HG03045 (cell line): ENCODE results near the gene ITGA1.

Experiments
- ATAC-seq: cut with Tn5 transposase; IDR thresholded peaks from one replicate; pipeline ENCODE4 v1.9.1; 2021; ENCODE audit warnings: mild to moderate bottlenecking, moderate library complexity; ENCODE audit not compliant: unreplicated experiment

The ITGA1 gene

DNA sequence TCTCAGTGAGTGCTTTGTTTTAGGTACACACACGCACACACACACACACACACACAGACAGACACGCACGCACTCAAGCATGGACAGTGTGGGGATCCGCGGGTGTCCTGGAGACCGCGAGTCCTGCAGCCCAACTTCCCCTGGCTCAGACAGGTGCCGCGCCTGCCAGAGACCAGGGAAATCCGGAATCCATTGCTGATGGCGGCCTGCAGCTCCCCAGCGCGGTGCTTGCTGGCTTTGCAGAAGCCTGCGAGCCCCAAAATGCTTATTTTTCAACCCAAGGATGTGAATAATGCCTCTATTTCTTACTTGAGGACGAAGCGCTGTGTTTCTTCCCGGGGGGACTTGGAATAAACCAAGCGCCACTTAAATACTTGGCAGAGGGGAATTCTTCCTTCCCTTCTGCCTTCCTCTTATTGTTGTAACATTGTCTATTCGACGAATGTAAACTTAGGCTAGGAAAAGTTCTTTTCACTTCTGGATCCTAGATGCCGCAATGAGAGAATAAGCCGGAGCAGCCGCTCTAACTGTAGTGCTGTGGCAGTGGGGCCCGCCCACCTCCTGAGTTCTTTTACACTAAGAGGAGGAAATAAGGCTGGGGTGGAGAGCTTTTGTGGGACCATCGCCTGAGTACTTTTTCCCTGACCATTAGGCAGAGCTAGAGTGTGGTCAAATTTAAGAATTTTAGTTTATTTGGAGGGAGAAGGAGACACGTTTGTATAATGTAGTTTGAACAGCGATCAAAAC lies 202.2 kb downstream of the ITGA1 start:
- peak; percentile 13 for ATAC-seq

DNA sequence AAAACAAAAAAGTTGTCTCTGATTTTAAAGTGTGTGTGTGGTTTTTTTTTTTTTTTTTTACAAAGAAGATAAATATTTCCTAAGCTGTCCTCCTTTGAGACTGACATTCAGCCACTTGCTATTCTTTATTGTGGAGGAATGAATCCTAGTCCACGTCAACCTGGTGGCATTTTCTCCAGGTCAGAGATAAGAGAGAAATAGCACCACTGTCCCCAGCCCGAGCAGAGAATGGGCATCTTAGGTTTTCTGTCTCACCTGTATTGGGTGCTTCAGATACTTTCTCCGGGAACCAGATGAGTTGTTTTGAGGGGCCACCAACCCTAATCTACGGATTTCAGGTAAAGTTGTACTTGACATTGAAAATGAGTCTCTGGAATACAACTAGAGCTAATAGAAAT lies 202.8 kb downstream of the ITGA1 start:
- no peak for ATAC-seq

- ATAC-seq: no peak
Observed at GRCh38 chr5:52993367-52993766, 205.7 kb downstream of the ITGA1 start.

- ATAC-seq: no peak
Observed at GRCh38 chr5:52994266-52994665, 206.6 kb downstream of the ITGA1 start.

- no peak for ATAC-seq
Observed at GRCh38 chr5:52995095-52995494, 207.4 kb downstream of the ITGA1 start.

- no peak for ATAC-seq
Observed at GRCh38 chr5:52995914-52996313, 208.2 kb downstream of the ITGA1 start.

DNA sequence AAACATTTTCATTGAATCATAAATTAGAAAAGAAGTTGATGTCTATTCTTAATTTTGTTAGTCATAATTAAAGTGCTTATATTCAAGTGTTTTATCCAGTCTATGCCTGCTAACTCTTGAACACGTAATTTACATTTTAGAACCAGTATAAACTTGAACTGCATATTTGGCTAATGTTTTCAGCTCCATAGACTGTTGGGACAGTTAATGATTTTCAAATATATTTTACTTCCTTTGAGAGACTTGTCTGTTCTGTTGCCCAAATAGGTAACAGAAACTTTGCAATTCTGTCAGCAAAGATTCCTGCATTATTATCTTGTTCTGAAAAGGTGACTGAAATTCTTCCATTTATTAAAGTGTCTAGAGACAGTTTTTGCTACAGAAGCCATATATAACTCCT lies 209.3 kb downstream of the ITGA1 start:
- ATAC-seq: no peak

GRCh38 chr5:52997424-52997823 lies 209.7 kb downstream of the ITGA1 start:
- ATAC-seq: no peak

GRCh38 chr5:52998552-52999313 lies 211.0 kb downstream of the ITGA1 start:
- ATAC-seq: no peak

DNA sequence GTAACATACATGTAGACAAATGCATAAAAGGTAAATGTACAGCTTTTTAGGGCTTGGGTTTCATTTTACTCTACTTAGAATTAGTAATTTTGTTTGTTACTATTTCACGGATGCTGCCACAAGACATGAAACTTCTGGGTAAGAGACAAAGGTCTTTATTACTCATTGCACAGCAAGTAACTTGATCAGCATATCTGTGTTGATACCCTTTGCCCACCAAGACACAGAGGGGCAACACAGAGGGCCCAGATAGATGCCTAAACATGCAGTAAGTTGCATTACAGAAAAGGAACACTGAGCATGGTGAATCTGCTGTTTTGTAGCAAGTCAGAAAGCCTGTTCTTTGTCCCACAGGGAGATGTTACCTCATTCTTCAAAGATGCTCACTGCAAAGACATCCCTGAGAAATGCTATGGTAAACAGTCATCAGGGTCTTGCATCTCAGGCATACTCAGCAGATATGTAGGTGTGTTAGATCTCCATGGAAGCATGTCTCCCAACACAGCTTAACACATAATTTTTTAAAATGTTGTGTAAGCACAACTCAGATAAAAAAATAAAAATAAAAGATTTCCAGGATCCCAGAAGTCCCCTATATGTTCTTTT lies 211.7 kb downstream of the ITGA1 start:
- no peak for ATAC-seq

- no peak for ATAC-seq
Observed at GRCh38 chr5:53001541-53001940, 213.8 kb downstream of the ITGA1 start.

DNA sequence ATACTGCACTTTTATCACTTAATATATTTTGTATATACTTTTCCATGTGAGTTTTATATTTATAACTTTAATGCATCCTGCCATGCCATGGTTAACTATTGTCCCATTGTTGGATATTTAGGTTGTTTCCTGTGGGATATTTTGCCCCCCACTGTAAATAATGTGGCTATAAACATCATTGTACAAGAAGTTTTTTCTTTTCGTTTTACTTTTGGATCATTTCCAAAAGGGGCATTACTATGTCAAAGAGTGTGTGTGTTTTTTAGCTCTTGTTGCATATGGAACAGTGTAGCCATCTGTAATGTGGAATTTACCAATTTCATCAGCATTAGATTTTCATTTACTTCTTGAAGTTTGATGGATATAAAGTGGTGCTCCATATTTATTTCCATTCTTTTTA lies 214.8 kb downstream of the ITGA1 start:
- no peak for ATAC-seq

- no peak for ATAC-seq
Observed at GRCh38 chr5:53003144-53003543, 215.4 kb downstream of the ITGA1 start.

DNA sequence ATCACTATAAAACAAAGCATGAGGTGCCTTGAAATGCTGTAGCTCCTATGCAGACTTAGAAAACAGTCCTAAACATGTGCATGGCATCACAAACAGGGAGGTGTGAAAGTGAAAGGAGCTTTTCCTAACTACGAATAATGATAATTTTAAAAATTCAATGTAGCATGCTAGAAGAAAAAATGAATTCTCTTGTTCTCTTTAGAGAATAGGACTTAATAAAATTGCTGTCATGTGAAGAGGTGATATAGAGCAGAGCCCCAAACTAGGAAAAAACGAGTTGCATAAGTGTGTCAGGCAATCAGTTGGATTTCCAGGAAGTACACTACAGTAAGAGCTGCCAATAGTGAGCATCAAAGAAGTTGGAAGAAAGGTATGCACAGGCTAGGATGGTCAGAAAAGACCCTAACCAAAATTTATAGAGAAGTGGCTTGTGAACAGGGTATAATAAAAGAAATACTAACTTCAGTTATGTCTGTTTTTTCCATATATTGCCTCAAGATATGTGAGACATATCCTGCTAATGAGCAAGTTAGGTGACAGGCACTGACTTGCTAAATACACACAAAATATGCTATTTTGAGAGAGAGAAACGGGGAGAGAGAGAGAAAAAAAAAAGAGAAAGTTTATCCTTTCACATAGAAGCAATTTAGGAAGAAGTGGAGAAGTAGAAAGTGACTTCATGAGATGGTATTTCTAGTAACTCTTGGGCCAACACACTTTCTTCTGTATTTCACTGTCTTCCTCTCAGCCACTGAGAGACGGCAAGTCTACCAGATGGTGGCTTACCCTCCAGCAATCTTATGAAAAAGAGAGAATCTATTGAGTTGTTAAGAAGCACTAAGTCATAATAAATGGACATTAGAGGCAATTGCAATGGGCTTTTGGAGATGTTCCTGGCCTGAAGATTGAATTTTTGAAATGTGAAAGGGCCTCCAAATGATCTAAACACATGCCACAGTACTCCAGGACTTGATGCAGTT lies 219.5 kb downstream of the ITGA1 start:
- no peak for ATAC-seq

DNA sequence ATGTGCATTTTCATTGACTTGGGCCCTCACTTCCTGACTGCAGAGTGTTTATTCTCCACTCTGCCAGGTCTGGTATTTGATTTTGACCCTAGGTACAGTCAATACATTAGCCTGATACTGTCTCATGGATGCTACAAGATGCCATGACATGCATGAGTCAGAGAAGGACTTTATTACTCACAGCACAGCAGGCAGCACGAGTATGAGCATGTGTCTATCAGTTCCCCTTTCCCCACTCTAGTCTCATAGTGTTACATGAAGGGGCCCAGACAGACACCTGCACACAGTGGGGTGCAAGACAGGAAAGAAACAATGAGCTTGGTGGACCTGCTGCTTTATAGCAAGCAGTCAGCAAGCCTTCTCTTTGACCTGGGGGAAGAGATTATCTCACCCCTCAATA lies 221.0 kb downstream of the ITGA1 start:
- ATAC-seq: peak; percentile 97
